ENCODE measurements around the gene MID1.

GRCh38 chrX:10576777-10577447, 43.5 kb downstream of the MID1 start:
- no peak for TF ChIP-seq CTCF (IDR thresholded peaks at IDR 0.05)
- TF ChIP-seq TCF7L2 (IDR thresholded peaks at IDR 0.05; ENCODE audit: low read depth, low read length), result no peak
